HUES64 (cell line): ENCODE measurements around the gene COL5A1.
"Not testable (repeated sequence)": the region's sequence is repeated elsewhere in the genome, so short reads cannot be mapped to it uniquely, and the experiment has no call there.

Source experiments
- H3K27ac ChIP-seq: 2 replicates; pipeline ENCODE4 v1.7.0; 2013; ENCODE audit warnings: low read depth, low read length, inconsistent platforms
- H3K27me3 ChIP-seq: 2 replicates; pipeline ENCODE4 v1.6.1; 2013; ENCODE audit warnings: mild to moderate bottlenecking, low read length; ENCODE audit not compliant: insufficient read depth
- H3K36me3 ChIP-seq: 2 replicates; pipeline ENCODE4 v1.6.1; 2013; ENCODE audit warnings: mild to moderate bottlenecking, low read length; ENCODE audit not compliant: insufficient read depth
- H3K4me1 ChIP-seq: 2 replicates; pipeline ENCODE4 v1.6.1; 2013; ENCODE audit warnings: mild to moderate bottlenecking, low read length, moderate library complexity; ENCODE audit not compliant: insufficient read depth
- H3K4me3 ChIP-seq: 2 replicates; pipeline ENCODE4 v1.5.1; 2013; ENCODE audit warnings: mild to moderate bottlenecking, low read length, moderate library complexity
- H3K9ac ChIP-seq: 2 replicates; pipeline ENCODE4 v1.6.1; 2013; ENCODE audit warnings: mild to moderate bottlenecking, low read depth, low read length
- H3K9me3 ChIP-seq: 2 replicates; pipeline ENCODE4 v1.6.1; 2013; ENCODE audit warnings: low read depth, low read length; ENCODE audit not compliant: insufficient read depth
- WGBS: fragments of 150-250, 120-280 bp; methylation state at CpG from one replicate; pipeline ENCODE4 v1.1.7; 2013; ENCODE audit warnings: missing lambda C conversion rate; 5-methylcytosine and 5-hydroxymethylcytosine counted together

The COL5A1 gene

DNA sequence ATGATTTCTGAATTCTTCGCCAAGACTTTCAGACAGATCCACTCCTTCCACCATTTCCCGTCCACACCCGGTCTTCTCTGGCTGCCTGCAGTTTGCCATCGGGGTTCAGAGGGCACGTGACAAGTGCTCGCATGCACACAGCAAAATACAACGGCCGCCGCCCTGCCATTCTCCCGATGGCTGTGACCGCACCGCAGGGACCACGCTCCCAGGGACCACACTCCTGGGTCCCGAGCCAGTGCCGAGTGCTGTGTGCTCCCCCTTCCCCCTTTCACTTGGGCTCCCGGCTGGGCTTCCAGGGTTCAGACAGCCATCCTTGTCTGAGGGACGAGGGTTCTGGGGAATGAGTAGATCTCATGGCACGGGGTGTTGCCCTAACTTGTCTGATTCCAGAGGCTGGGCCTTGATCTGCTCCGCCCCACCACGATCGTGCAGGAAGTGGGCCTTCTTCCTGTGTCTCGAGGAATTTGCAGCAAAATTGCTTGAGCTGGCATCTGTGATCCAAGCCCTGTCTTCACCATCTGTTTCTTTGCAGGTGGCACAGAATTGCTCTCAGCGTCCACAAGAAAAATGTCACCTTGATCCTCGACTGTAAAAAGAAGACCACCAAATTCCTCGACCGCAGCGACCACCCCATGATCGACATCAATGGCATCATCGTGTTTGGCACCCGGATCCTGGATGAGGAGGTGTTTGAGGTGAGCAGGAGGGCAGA is 59.2 kb downstream of the COL5A1 start:
- no peak overlapping the region for H3K9ac ChIP-seq
- H3K4me1 ChIP-seq: no peaks in the 10 kb centered on the region
- 0 out of 2 replicates have a peak, but pooled peaks cover 3% of the 10 kb centered on the region for H3K36me3 ChIP-seq
- no peaks in the 10 kb centered on the region for H3K27me3 ChIP-seq
- no peaks in the 10 kb centered on the region for H3K9me3 ChIP-seq
- WGBS: 90% methylated on average over 30 of the region's 30 CpGs
- H3K4me3 ChIP-seq: no peak overlapping the region
- H3K27ac ChIP-seq: no peak overlapping the region

DNA sequence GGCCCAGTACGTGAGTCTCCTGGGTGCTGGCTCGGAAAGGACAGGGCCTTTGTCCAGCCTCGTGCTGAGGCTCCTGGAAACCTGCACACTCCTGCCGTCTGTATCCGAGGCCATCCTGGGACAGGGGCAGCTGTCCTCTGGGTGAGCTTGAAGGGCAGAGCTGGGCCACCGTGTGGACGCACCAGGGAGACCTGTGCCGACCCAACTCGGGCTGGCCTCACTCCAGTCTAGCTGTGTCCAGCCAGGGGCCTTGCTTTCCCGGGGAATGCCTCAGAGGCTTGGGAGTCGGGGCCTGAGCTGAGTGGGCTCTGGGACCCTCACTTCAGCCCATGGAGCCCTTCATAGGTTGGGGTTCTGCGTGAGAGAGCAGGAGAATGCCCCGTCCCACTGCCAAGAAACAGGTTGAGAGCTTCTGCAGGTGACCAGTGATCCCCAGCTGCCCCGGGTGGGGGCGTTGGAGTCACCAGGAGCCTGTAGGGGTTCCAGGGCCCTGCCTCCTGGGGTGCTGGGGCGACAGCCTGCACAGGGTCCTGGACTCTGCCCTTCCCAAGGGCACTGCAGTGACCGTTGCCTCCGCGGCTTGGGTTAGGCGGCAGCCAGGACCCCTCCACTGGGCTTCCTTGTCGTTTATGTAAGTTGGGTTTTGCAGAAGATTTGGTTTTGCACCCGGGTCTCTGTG is 60.1 kb downstream of the COL5A1 start:
- no peaks in the 10 kb centered on the region for H3K9me3 ChIP-seq
- H3K9ac ChIP-seq: no peak overlapping the region
- no peak overlapping the region for H3K27ac ChIP-seq
- H3K4me3 ChIP-seq: no peak overlapping the region
- no peaks in the 10 kb centered on the region for H3K4me1 ChIP-seq
- WGBS: 92% methylated on average over 22 of the region's 22 CpGs
- H3K27me3 ChIP-seq: no peaks in the 10 kb centered on the region
- 0 out of 2 replicates have a peak, but pooled peaks cover 3% of the 10 kb centered on the region for H3K36me3 ChIP-seq

DNA sequence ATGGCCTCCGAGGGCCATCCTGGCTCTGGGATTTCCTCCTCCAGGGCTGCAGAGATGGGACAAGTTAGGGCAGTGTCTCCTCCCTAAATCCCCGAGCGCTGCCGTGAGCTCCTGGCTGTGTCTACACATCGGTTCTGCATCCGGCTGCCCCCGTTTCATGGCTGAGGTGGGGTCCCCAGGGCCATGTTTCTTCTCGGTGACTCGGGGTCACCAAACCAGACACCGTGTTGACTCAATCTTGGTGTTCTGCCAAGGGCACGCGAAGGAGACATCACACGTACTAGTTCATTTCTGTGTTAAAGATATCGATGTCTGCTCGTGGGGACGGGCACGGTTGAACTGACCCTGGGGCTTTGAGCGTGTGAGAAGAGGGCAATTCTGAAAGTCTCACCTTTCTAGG is 60.7 kb downstream of the COL5A1 start:
- no peak overlapping the region for H3K27ac ChIP-seq
- H3K36me3 ChIP-seq: 0 out of 2 replicates have a peak, but pooled peaks cover 3% of the 10 kb centered on the region
- H3K9ac ChIP-seq: no peak overlapping the region
- no peaks in the 10 kb centered on the region for H3K4me1 ChIP-seq
- H3K27me3 ChIP-seq: no peaks in the 10 kb centered on the region
- 94% methylated on average over 18 of the region's 18 CpGs for WGBS
- H3K9me3 ChIP-seq: no peaks in the 10 kb centered on the region
- no peak overlapping the region for H3K4me3 ChIP-seq

DNA sequence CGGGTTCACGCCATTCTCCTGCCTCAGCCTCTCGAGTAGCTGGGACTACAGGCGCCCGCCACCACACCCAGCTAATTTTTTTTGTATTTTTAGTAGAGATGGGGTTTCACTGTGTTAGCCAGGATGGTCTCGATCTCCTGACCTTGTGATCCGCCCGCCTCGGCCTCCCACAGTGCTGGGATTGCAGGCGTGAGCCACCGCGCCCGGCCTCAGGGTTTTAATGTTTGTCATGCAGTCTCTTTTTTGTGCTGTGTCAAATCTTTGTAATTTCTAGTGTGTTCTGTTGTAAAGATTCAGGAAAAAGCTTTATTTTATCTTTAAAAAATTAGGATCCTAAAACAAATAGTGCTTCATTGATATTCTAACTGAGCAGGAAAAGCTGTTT is 62.1 kb downstream of the COL5A1 start:
- H3K27me3 ChIP-seq, H3K4me1 ChIP-seq, H3K9me3 ChIP-seq, H3K4me3 ChIP-seq, H3K27ac ChIP-seq, H3K9ac ChIP-seq, H3K36me3 ChIP-seq: not testable (repeated sequence)
- 90% methylated on average over 8 of the region's 13 CpGs for WGBS

DNA sequence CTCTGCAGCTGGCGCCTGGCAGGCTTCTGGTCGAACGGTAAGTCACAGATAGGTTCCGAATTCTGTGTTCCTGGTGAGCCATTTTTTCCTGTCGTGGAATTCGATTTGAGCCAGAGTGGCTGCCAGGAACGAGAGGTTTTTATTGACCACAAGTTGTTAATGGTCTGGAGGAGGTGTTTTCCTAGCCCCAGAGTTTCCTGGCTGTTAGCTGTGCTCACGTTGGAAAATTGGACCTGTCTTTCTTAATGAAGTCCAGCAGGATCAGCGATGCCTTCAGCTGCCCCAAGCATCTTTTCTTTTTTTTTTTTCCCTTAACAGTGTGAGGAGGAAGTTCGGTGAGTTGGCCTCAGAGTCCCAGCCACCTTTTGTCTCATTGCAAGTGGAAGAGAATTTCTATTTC is 62.9 kb downstream of the COL5A1 start:
- WGBS: 92% methylated on average over 10 of the region's 10 CpGs
- H3K4me3 ChIP-seq: no peak overlapping the region
- H3K9me3 ChIP-seq: no peaks in the 10 kb centered on the region
- no peaks in the 10 kb centered on the region for H3K27me3 ChIP-seq
- no peaks in the 10 kb centered on the region for H3K4me1 ChIP-seq
- 0 out of 2 replicates have a peak, but pooled peaks cover 3% of the 10 kb centered on the region for H3K36me3 ChIP-seq
- H3K27ac ChIP-seq: no peak overlapping the region
- no peak overlapping the region for H3K9ac ChIP-seq

DNA sequence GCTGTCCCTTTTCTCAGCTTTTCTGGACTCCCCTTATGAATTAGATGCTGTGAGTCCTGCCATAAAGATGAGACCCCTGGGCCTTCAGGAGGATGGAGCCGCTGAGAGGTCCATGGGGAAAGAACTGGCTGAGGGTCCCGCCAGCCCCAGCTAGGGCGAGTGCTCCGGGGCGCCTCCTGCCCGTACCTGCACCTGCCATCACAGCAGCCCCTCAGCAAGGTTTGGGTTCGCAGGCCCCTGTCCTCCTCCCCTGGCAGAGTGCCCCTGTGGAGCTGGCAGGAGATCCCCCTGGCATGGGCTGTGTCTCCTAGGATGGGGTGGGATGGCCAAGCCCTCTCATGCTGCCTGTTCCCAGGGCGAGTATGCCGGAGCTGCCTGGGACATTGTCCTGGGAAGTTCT is 64.2 kb downstream of the COL5A1 start:
- Histone ChIP-seq H3K9me3 (no peaks in the 10 kb centered on the region), H3K36me3 (0 out of 2 replicates have a peak, but pooled peaks cover 3% of the 10 kb centered on the region), H3K4me1 (no peaks in the 10 kb centered on the region), H3K27me3 (no peaks in the 10 kb centered on the region), H3K9ac (no peak overlapping the region), H3K4me3 (no peak overlapping the region), H3K27ac (no peak overlapping the region)
- WGBS: 94% methylated on average over 9 of the region's 9 CpGs

DNA sequence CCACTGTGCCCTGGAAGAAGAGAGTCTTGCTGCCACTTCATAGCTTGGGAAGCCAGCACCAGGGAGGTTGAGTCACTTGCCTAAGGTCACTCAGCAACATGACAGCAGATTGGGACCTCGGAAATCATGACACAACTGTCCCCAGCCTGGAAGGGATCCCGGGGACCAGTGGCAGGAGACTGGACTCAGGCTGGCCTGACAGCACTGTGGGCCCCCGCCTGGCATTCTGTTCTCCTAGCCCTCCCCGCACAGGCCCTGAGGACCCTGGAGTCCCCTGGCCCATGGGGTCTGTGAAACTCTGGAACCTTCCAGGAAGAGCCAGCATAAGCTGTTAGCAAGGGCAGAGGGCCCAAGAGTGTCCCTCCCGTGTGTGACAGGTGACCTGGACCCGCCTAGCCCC is 64.9 kb downstream of the COL5A1 start:
- Histone ChIP-seq H3K36me3 (0 out of 2 replicates have a peak, but pooled peaks cover 3% of the 10 kb centered on the region), H3K27me3 (no peaks in the 10 kb centered on the region), H3K9me3 (no peaks in the 10 kb centered on the region), H3K27ac (no peak overlapping the region), H3K9ac (no peak overlapping the region), H3K4me3 (no peak overlapping the region), H3K4me1 (no peaks in the 10 kb centered on the region)
- WGBS: 95% methylated on average over 6 of the region's 6 CpGs

DNA sequence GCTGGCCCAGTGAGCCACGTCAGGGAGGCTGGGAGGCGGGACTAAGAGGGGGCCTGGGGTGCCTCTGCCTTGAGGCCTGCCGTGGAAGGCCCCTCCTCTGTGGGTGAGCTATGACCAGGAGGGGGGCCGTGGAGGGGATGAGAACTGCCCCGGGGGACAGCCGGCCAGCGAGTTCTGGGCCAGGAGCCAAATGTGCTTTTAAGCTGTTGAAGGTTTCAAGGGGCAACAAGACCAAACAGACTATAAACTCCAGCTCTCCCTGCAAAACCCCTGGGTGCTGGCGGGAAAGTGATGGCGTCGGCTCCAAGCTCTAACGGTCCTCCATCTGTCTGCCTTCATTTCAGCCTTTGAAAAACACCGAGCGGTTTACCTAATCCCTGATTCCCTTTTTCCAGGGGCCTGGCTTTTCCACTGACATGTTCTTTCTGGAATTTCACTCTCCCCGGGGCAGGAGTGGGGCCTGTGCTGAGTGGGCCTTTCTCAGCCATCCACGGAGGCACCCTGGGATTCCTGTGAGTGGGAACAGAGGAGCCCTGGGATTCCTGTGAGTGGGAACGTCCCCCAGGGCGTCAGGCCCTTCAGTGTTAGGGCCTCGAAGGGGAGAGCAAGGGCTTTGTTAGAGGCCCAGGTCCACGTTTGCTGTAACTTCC is 65.6 kb downstream of the COL5A1 start:
- Histone ChIP-seq H3K9me3 (no peaks in the 10 kb centered on the region), H3K27ac (no peak overlapping the region), H3K4me3 (no peak overlapping the region), H3K4me1 (no peaks in the 10 kb centered on the region), H3K27me3 (no peaks in the 10 kb centered on the region), H3K36me3 (0 out of 2 replicates have a peak, but pooled peaks cover 3% of the 10 kb centered on the region), H3K9ac (no peak overlapping the region)
- WGBS: 86% methylated on average over 19 of the region's 19 CpGs

DNA sequence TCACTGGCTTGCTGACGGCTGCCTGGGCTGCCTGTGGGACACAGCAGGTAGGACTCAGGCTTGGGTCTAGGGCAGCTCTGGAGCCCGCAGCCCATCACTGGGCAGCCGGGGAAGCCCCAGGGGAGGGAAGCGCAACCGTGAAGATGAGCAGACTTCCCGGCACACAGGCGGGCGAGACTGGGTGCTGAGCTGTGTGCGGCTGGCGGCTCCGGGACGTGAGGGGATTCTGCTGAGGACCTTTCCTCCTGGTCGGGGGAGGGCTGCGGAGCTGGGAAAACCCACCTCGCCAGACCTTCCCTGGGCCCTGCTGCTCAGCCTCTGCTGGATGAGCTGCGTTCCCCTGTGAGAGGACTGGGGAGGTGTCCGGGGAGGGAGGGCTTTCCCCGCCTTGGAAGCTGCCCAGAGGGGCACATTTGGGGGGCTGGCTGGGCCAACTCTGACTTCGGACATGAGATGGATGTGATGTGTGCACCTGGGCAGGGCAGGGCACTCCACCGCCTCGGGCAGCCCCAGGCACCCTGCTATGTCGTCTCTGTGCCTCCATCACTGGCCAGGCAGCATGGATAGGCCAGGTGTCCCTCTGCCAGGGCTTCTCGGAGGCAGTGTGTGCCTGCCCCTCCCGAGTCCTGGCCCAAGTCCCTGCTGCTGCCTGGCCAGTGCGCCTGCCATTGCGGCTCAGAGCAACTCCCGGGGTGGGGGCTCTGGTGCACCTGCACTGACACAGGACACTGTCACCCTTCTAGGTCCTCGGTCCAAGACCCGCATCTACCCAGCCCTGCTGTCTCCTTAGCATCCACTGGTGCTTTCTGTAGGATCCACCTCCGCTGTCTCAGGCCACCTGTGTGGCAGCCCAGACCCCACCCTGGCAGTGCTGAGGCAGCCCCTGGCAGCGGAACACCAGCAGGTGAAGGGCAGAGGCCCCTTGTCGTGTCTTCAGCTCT is 66.4 kb downstream of the COL5A1 start:
- H3K36me3 ChIP-seq: no peaks in the 10 kb centered on the region
- H3K27ac ChIP-seq: no peak overlapping the region
- no peaks in the 10 kb centered on the region for H3K27me3 ChIP-seq
- H3K4me3 ChIP-seq: no peak overlapping the region
- WGBS: 93% methylated on average over 32 of the region's 32 CpGs
- H3K4me1 ChIP-seq: no peaks in the 10 kb centered on the region
- H3K9ac ChIP-seq: no peak overlapping the region
- H3K9me3 ChIP-seq: no peaks in the 10 kb centered on the region

DNA sequence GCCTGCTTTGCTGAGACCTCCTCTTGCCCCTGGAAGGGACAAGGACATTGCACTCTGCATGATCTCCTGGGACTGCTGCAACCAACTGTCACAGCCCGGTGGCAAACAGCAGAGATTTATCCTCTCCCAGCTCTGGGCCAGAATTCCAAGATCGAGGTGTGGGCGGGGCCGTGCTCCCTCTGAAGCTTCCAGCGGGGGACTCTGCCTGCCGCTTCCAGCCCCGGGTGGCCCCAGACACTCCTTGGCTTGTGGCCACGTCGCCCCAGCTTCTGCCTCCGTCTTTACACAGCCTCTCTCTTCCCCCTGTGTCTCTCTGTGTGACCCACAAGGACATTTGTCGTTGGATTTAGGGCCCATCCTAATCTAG is 67.1 kb downstream of the COL5A1 start:
- Histone ChIP-seq H3K4me1 (no peaks in the 10 kb centered on the region), H3K27me3 (no peaks in the 10 kb centered on the region), H3K36me3 (no peaks in the 10 kb centered on the region), H3K9ac (no peak overlapping the region), H3K27ac (no peak overlapping the region), H3K9me3 (no peaks in the 10 kb centered on the region), H3K4me3 (no peak overlapping the region)
- WGBS: 86% methylated on average over 11 of the region's 11 CpGs
